HuH-7 (cell line): ENCODE data around the gene B3GNT2.
"Not testable (repeated sequence)": the region's sequence is repeated elsewhere in the genome, so short reads cannot be mapped to it uniquely, and the experiment has no call there.

Experiments used
- DNase-seq: peaks from one replicate; pipeline ENCODE4 v3.0.0; 2011; ENCODE audit warnings: low spot score

The B3GNT2 gene

GRCh38 chr2:62195421-62196277 lies at the start of gene B3GNT2:
Gene B3GNT2, plus strand, starts transcription at chr2:62196115. Its CDS starts 26,106 bp downstream, at chr2:62222221.
- peak; percentile 84 for DNase-seq

GRCh38 chr2:62146790-62147189 lies 49.1 kb upstream of the B3GNT2 start:
- not testable (repeated sequence) for DNase-seq

- DNase-seq, result no peak
These were observed 48.2 kb upstream of the B3GNT2 start for GRCh38 chr2:62147610-62148301.

GRCh38 chr2:62149708-62150107 lies 46.2 kb upstream of the B3GNT2 start:
- DNase-seq, result no peak

GRCh38 chr2:62150597-62151305 lies 45.2 kb upstream of the B3GNT2 start:
- DNase-seq, result no peak

- no peak for DNase-seq
These were observed 44.6 kb upstream of the B3GNT2 start for GRCh38 chr2:62151306-62151638.

GRCh38 chr2:62152000-62152399 lies 43.9 kb upstream of the B3GNT2 start:
- DNase-seq, result no peak

GRCh38 chr2:62156861-62157496 lies 38.9 kb upstream of the B3GNT2 start:
- no peak for DNase-seq

- DNase-seq, result no peak
These were observed 37.3 kb upstream of the B3GNT2 start for GRCh38 chr2:62158444-62159121.

- not testable (repeated sequence) for DNase-seq
These were observed 35.2 kb upstream of the B3GNT2 start for GRCh38 chr2:62160691-62161090.

GRCh38 chr2:62163106-62163831 lies 32.6 kb upstream of the B3GNT2 start:
- no peak for DNase-seq

- no peak for DNase-seq
These were observed 32.1 kb upstream of the B3GNT2 start for GRCh38 chr2:62163834-62164233.

GRCh38 chr2:62175728-62176127 lies 20.2 kb upstream of the B3GNT2 start:
- DNase-seq, result no peak

- DNase-seq, result no peak
These were observed 19.1 kb upstream of the B3GNT2 start for GRCh38 chr2:62176801-62177200.

GRCh38 chr2:62177392-62178049 lies 18.4 kb upstream of the B3GNT2 start:
- no peak for DNase-seq

GRCh38 chr2:62178741-62179271 lies 17.1 kb upstream of the B3GNT2 start:
- no peak for DNase-seq

GRCh38 chr2:62180975-62181374 lies 14.9 kb upstream of the B3GNT2 start:
- DNase-seq, result no peak

GRCh38 chr2:62181843-62182242 lies 14.1 kb upstream of the B3GNT2 start:
- DNase-seq, result no peak

GRCh38 chr2:62184512-62185230 lies 11.2 kb upstream of the B3GNT2 start:
- no peak for DNase-seq
